ENCODE measurements around the gene CD6. TPM values are rescaled to one million over a fixed set of nuclear protein-coding genes. Genes with fewer than 3 reads are reported as not detected.

CD6 gene
- total and polyA plus RNA-seq, 2 of the 8 experiments (the other 6 are each of a cell fraction or from before 2014, with no cell fraction given): 0.03 TPM; not detected in 1

GRCh38 chr11:60938500-60938899 lies 33.0 kb upstream of the CD6 start (continued):
- TF ChIP-seq JUND (IDR thresholded peaks at IDR 0.05; ENCODE audit: low read length): no peak
- no peak for TF ChIP-seq SIRT6 (IDR thresholded peaks at IDR 0.05; ENCODE audit: low read length)
- TF ChIP-seq SRF (IDR thresholded peaks at IDR 0.05; ENCODE audit: low read depth, low read length): no peak
- no peak for TF ChIP-seq SUZ12 (IDR thresholded peaks at IDR 0.05; ENCODE audit: low read length)

Measured in H1 (cell line).